ENCODE data around the gene FSD1L. TPM values are rescaled to one million over a fixed set of nuclear protein-coding genes. Genes with fewer than 3 reads are reported as not detected.

FSD1L gene
- 1 to 10 TPM; 8.1 TPM for total RNA-seq

DNA sequence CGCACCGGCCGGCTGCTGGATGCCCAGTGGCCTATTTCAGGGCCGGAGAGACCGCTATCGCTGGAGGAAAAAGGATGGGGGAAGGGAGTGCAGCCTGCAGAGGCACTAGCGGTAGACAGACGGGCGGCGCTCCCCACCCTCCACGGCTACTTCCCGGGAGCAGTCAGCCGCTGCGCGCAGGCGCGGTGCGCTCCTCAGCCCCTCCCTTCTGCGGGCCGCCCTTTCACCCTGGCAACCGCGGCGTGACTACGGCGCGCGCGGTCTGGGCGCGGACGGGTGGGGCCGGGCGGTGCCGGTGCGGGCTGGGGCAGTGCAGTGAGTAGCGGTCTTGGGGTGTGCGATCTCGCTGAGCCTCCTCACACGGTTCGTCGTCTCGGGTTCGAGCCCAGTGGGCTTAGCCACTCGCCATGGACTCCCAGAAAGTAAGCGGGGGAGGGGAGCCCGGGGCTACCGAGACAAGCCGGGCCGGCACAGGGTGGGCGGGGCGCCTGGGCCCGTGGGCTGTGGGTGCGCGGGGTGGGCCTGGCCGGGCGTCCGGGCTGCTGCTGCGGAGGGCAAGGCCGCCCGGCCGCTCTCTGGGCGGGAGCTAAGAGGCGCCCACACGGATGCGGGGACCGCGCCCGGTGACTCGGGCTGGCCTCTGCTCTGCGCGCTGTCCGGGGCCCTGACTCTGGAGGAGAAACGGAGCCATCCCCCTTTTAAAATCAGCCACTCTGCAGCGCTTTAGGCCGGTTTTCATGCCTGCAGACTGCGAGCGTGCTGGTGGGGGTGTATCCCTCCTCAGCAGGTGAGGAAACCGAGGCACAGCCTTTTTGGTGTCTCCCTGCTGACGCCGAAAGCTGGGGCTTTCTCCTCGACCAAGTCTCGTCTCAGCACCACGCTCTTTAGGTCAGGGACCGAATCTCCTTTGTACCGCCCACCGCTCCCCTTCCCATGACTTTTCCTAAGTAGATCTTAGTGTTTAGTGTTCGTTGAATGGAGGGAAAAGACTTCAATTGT lies at the start of gene FSD1L:
Gene FSD1L, plus strand, starts transcription at position 221 of the 999 bp plus-strand sequence. Its CDS starts 187 bp downstream, at position 408.
- Mint-ChIP-seq H3K27me3 (no peaks in the 10 kb centered on the region), H3K27ac (peak within 1 kb of the TSS; percentile 79), H3K36me3 (ENCODE audit: low read depth) (no peaks in the 10 kb centered on the region), H3K9me3 (no peaks in the 10 kb centered on the region), H3K4me3 (peak within 1 kb of the TSS; percentile 74), H3K4me1 (peaks cover 27% of the 10 kb centered on the region)
- ChIA-PET POLR2A (no interaction called here), CTCF (interaction anchor here (1.0 kb wide), 1 partner anchor 695 kb away, joined by 3 read pairs; no protein-coding TSS in a partner anchor)
- DNase-seq = peak; percentile 85

DNA sequence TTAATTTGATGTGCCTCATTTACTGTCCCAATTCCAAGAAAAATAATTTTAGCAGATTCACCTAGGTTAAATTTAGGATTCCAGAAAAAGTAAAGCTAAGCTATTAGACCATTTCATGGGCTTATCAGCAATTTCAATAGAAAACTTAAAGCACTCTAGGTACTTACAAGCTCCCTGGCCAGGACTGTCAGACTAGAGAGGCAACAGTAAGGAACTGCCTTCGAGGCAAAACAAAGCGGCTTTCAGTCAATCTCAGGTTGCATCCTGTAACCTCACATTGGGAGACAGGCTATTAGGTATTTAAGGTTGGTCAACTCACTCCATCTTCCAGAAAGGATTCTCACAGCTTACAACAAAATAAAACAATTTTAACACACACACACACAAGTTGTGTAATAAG lies 48.7 kb upstream of the FSD1L start:
- Mint-ChIP-seq H3K4me1 (peaks cover 10% of the 10 kb centered on the region), H3K9me3 (no peaks in the 10 kb centered on the region), H3K27ac (no peak overlapping the region), H3K27me3 (peaks cover 50% of the 10 kb centered on the region), H3K4me3 (no peak overlapping the region), H3K36me3 (ENCODE audit: low read depth) (no peaks in the 10 kb centered on the region)
- DNase-seq = no peak
- ChIA-PET CTCF (interaction anchor here (0.5 to 1.2 kb wide), 4 partner anchors 12 to 63 kb away, joined by 3 read pairs; no protein-coding TSS in a partner anchor), POLR2A (no interaction called here)

DNA sequence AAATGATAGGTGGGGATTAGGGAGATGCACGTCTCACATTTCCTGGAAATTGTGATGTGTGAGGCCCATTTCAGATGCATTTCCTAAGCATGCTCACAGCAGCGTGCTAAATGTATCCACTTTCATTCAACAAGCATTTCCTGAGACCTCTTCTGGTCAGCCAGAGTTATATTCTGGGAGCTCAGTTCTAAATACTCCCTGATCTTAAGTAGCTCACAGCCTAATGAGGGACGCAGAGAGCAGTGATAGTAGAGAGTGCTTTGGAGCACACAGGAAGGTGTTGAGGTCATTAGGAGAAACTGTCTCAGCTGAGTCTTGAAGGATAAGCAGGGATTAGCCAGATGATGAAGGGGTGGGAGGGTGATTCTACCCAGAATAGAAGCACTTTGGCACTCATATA lies 46.2 kb upstream of the FSD1L start:
- POLR2A ChIA-PET = no interaction called here

DNA sequence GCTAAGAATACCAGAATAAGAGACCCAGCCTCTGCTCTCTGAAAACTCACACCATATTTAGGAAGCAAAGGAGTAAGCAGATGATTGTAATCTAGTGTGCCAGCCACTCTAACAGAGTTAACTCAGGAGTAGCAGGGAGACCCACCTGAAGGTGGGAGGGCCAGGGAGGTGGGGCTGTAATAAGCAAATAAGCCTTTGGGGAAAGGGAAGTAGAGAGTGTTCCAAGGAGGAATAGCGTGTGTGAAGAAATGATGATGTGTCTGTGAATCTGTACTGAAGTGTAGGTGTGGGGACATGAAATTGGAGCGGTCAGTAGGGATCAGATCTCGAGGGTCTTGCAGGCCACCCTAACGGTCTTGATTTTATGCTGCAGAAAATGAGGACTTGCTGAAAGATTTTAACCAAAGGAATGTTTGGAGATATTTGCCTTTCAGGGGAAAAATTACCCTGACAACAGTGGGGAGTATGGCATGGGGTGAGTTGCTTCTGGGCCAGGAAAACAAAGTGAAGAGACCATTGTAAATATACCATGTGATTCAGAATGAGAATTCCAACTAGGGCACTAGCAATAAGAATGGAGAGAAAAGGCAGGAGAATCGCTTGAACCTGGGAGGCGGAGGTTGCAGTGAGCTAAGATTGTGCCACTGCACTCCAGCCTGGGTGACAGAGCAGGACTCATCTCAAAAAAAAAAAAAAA lies 44.1 kb upstream of the FSD1L start:
- Mint-ChIP-seq H3K4me3 (no peak overlapping the region), H3K36me3 (ENCODE audit: low read depth) (peaks cover 8% of the 10 kb centered on the region), H3K27me3 (peaks cover 56% of the 10 kb centered on the region), H3K9me3 (peaks cover 3% of the 10 kb centered on the region), H3K4me1 (peaks cover 38% of the 10 kb centered on the region), H3K27ac (no peak overlapping the region)
- ChIA-PET CTCF (interaction anchor here (0.5 to 0.6 kb wide), 3 partner anchors 18 to 295 kb away, joined by 3 to 4 read pairs (median 3); no protein-coding TSS in a partner anchor), POLR2A (no interaction called here)
- DNase-seq = no peak

More for the DNA sequence above, 46.2 kb upstream of the FSD1L start:
- CTCF ChIA-PET = no interaction called here
- peaks cover 52% of the 10 kb centered on the region for H3K27me3 Mint-ChIP-seq
- no peak for DNase-seq
- H3K4me3 Mint-ChIP-seq = no peak overlapping the region
- no peak overlapping the region for H3K27ac Mint-ChIP-seq
- H3K4me1 Mint-ChIP-seq = peaks cover 33% of the 10 kb centered on the region
- no peaks in the 10 kb centered on the region for H3K9me3 Mint-ChIP-seq
- peaks cover under 1% of the 10 kb centered on the region for H3K36me3 Mint-ChIP-seq (ENCODE audit: low read depth)

DNA sequence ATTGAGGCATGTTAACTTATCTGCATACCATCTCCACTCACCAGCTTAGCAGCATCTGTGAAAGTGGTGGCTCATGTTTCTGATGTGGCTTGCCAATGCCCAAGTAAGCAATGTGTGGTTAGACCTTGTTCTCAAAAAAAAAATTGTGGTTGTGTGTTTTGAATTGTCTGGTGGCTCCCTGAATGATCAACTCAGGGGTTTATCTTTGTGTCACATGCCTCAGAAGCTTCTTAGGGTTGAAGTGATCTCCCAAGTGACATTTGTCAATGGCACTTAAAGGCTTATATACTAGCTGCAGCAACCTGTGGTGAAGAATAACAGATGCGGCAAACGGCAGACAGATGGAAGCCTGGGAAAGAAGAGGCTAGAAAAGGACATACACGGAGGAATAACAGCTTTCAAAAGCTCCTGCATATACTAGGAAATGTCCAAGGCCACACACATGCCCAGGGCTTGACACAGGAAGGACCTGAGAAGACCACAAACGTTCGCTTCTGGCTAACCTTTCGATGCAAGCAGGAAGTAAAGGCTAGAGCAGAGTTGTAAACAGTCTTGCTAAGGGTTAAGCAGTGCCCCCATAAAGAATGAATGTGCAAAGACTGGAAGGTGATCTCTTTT lies 42.2 kb upstream of the FSD1L start:
- peaks cover 12% of the 10 kb centered on the region for H3K36me3 Mint-ChIP-seq (ENCODE audit: low read depth)

DNA sequence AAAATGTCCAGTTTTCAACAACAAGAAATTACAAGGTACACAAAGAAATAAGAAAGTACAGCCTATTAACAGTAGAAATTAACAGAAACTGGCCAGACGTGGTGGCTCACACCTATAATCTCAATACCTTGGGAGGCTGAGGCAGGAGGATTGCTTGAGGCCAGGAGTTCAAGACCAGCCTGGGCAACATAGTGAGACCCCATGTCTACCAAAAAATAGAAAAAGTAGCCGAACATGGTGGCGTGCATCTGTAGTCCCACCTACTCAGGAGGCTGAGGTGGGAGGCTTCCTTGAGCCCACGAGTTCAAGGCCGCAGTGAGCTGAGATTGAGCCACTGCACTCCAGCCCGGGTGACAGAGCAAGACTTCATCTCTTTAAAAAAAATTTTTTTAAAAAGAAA lies 41.5 kb upstream of the FSD1L start:
- CTCF ChIA-PET = interaction anchor here (1.0 to 1.4 kb wide), 2 partner anchors 55 to 480 kb away, joined by 3 read pairs; no protein-coding TSS in a partner anchor
- POLR2A ChIA-PET = interaction anchor here (0.8 kb wide), 1 partner anchor 542 kb away, joined by 6 read pairs; no protein-coding TSS in a partner anchor

More for the DNA sequence above, 42.2 kb upstream of the FSD1L start:
- peak; percentile 83 for DNase-seq
- Mint-ChIP-seq H3K4me3 (peak overlapping the region; percentile 64), H3K27ac (peak overlapping the region; percentile 84), H3K27me3 (peaks cover 69% of the 10 kb centered on the region), H3K4me1 (peaks cover 38% of the 10 kb centered on the region), H3K9me3 (peaks cover 11% of the 10 kb centered on the region)
- ChIA-PET CTCF (interaction anchor here (0.8 to 1.4 kb wide), 4 partner anchors 10 to 479 kb away, joined by 3 to 4 read pairs (median 3); no protein-coding TSS in a partner anchor), POLR2A (interaction anchor here (0.6 to 0.8 kb wide), 4 partner anchors 26 to 541 kb away, joined by 4 to 8 read pairs (median 6); no protein-coding TSS in a partner anchor)

DNA sequence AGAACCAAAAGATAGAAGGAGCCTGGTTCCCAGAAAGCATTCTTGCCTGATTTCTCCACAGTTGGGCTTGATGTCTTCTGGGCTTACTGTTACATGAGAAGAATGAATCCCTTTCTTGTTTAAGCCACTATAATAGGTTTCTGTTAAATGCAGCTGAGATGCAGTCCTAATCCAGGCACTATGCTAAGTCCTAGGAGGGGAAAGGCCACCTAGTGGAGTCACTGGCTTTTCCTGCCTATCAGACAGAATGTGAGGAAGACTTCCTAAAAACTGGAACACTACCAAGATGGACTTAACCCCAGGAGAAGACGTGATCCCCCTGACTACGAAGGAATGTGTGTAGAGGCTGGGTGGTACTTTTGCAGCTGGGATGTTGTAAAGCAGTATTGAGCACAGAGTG lies 34.3 kb upstream of the FSD1L start:
- H3K4me3 Mint-ChIP-seq = no peak overlapping the region
- peaks cover 57% of the 10 kb centered on the region for H3K27me3 Mint-ChIP-seq
- no peak overlapping the region for H3K27ac Mint-ChIP-seq
- ChIA-PET POLR2A (no interaction called here), CTCF (interaction anchor here (0.6 to 1.3 kb wide), 3 partner anchors 14 to 550 kb away, joined by 3 to 4 read pairs (median 3); no protein-coding TSS in a partner anchor)
- H3K36me3 Mint-ChIP-seq (ENCODE audit: low read depth) = peaks cover 5% of the 10 kb centered on the region
- H3K4me1 Mint-ChIP-seq = peaks cover 20% of the 10 kb centered on the region
- no peak for DNase-seq
- peaks cover 12% of the 10 kb centered on the region for H3K9me3 Mint-ChIP-seq

More for the DNA sequence above, 41.5 kb upstream of the FSD1L start:
- Mint-ChIP-seq H3K4me3 (no peak overlapping the region), H3K27ac (no peak overlapping the region), H3K9me3 (peaks cover 11% of the 10 kb centered on the region), H3K4me1 (peaks cover 38% of the 10 kb centered on the region), H3K27me3 (peaks cover 73% of the 10 kb centered on the region), H3K36me3 (ENCODE audit: low read depth) (peaks cover 12% of the 10 kb centered on the region)
- no peak for DNase-seq

DNA sequence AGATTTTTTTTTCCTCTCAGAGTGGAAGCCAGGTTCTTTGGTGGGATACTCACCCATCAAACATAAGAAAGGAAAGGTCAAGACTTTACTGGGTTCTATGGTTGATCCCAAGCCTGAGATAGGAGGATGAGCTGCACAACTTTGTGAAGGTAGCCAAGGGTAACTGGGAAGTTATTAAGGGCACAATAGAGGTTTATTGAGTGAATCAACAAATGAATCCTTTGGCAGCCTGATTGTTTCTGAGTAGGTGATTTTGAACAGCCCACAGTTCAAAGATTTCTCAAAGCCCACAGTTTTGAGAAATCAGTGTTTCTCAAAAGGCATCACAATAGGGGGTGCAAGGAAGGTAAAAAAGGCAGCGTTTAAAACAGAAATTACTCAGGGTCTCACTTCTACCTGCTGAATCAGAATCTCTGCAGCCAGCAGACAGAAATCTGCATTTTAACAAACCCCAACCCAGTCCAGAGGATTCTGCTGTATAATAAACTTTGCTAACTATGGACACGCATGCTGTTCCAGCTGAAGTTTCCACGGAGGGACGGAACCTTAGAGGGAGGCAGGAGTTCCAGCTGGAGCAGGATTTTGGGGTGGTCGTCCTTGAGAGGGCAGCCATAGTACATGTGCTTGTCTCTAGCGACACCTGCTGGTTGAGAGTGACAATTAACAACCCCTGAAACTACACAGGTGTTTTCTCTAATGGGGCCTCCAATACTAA lies 32.7 kb upstream of the FSD1L start:
- POLR2A ChIA-PET = no interaction called here

DNA sequence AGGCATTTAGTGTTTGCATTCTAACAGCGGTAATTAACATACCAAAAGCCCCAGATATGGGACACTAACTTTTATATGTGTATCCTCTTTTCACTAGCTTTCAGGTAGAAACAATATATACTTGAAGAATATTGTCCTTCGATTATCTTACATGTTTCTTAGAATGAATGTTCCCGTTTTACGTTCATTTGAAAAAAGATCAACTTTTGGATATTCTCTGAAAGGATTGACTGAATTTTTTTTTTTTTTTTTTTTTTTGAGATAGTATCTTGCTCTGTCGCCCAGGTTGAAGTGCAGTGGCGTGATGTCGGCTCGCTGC lies 32.2 kb upstream of the FSD1L start:
- POLR2A ChIA-PET = no interaction called here
- no peak for DNase-seq
- Mint-ChIP-seq H3K27ac (no peak overlapping the region), H3K9me3 (peaks cover 4% of the 10 kb centered on the region), H3K36me3 (ENCODE audit: low read depth) (no peaks in the 10 kb centered on the region), H3K27me3 (peaks cover 40% of the 10 kb centered on the region), H3K4me3 (no peak overlapping the region), H3K4me1 (peaks cover 20% of the 10 kb centered on the region)
- CTCF ChIA-PET = interaction anchor here (0.6 to 1.8 kb wide), 5 partner anchors 10 to 489 kb away, joined by 3 to 8 read pairs (median 4); partner anchors contain the start of gene SLC44A1

More for the DNA sequence above, 32.7 kb upstream of the FSD1L start:
- Mint-ChIP-seq H3K4me1 (peaks cover 20% of the 10 kb centered on the region), H3K27ac (no peak overlapping the region), H3K4me3 (no peak overlapping the region), H3K27me3 (peaks cover 45% of the 10 kb centered on the region), H3K36me3 (ENCODE audit: low read depth) (peaks cover 3% of the 10 kb centered on the region), H3K9me3 (peaks cover 7% of the 10 kb centered on the region)
- DNase-seq = peak; percentile 66
- CTCF ChIA-PET = interaction anchor here (0.6 to 1.8 kb wide), 4 partner anchors 10 to 254 kb away, joined by 3 to 8 read pairs (median 4); partner anchors contain the start of gene SLC44A1

DNA sequence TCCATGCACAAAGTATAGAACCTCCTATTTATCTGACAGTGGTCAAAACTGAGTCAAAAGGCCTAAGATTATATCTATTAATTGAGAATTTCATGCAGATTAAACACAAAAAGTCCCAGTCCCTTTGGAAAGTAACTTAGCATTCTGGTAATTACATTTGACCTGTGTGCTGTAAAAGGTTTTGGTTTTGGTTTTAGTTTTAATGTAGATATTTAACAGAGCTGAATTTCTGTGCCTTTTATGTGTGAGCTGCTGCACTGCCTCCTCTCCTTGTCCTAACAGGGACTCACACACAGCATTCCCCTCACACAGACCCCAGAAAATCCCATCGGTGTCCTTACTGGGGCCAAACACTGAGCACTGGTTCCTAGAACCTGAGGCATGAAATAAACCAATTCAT lies 31.0 kb upstream of the FSD1L start:
- no peak overlapping the region for H3K27ac Mint-ChIP-seq
- POLR2A ChIA-PET = no interaction called here
- H3K27me3 Mint-ChIP-seq = peaks cover 30% of the 10 kb centered on the region
- H3K36me3 Mint-ChIP-seq (ENCODE audit: low read depth) = no peaks in the 10 kb centered on the region
- peaks cover under 1% of the 10 kb centered on the region for H3K9me3 Mint-ChIP-seq
- H3K4me3 Mint-ChIP-seq = no peak overlapping the region
- DNase-seq = no peak
- peaks cover 20% of the 10 kb centered on the region for H3K4me1 Mint-ChIP-seq
- CTCF ChIA-PET = interaction anchor here (1.4 kb wide), 1 partner anchor 9 kb away, joined by 4 read pairs; no protein-coding TSS in a partner anchor

DNA sequence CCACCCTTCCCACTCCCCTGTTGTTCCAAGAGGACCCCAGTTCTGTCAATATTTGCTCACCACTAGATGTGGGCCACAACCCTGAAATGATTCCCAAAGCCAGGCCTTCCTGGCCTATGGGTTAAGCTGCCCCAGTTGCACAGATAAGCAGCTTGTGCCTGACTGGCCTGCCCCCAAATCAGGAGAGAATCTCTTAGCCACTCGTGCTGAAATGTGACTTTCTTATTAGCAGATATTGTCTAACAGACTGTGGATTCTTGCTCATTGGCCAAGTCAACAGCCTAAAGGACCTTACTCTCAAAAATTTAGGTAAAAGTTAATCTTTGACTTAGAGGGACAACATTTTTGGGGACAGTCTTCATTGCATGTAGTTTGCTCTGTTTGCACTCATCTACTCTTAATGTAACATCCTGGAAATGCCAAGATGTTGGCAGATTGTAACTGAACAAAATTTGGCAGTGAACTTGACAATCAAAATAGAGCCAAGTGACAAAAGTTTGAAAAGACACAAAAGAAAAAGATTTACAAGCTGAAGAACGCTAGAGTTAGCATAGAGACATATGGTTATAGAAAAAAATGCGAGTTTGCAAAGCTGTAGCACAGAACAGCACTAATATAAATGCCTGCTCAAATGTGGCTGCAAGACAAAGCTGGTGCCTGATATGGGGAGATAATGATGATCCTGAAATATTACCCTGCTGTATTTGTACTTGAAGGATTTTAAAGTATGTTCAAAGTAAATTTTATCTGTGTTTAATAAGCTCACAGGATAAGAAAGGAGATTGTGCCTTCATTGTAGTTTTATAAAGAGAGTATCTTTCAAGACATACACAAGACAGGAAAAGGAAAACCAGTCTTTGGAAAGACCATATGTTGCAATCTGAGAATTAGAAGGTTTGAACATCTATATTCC lies 29.0 kb upstream of the FSD1L start:
- Mint-ChIP-seq H3K4me3 (no peak overlapping the region), H3K9me3 (no peaks in the 10 kb centered on the region), H3K27ac (no peak overlapping the region), H3K4me1 (peaks cover 20% of the 10 kb centered on the region), H3K36me3 (ENCODE audit: low read depth) (no peaks in the 10 kb centered on the region), H3K27me3 (peaks cover 17% of the 10 kb centered on the region)
- no peak for DNase-seq
- ChIA-PET POLR2A (no interaction called here), CTCF (no interaction called here)
